Breast epithelium (tissue), 4 donors: Measurements from ENCODE around the gene ID1. TPM values are rescaled to one million over a fixed set of nuclear protein-coding genes. Genes with fewer than 3 reads are reported as not detected.
"Not testable (repeated sequence)": the region's sequence is repeated elsewhere in the genome, so short reads cannot be mapped to it uniquely, and the experiment has no call there.

ENCODE experiments used
- DNase-seq, 2 donors: peaks; one replicate each; pipeline ENCODE4 v3.0.0-alpha.2; 2019; ENCODE audit warnings: low spot score in 2 of 2
- H3K27ac ChIP-seq, 2 donors: fragments of 200-600 bp; sonication (generic) in 1 of 2; one replicate each; pipeline ENCODE4 v1.5.1; 2016 to 2019; ENCODE audit warnings: mild to moderate bottlenecking in 1 of 2
- H3K27me3 ChIP-seq, 2 donors: fragments of 200-600 bp; sonication (generic) in 1 of 2; one replicate each; pipeline versions ENCODE4 v1.5.1 to v1.6.0; 2017 to 2019; ENCODE audit warnings: control low read depth in 1 of 2, mild to moderate bottlenecking in 1 of 2
- H3K36me3 ChIP-seq: fragments of 200-600 bp; one replicate; pipeline ENCODE4 v1.5.1; 2019
- H3K4me1 ChIP-seq, 2 donors: fragments of 200-600 bp; sonication (generic); one replicate each; pipeline ENCODE4 v1.5.1; 2016 to 2019; ENCODE audit warnings: control low read depth in 1 of 2
- H3K4me3 ChIP-seq, 3 donors: fragments of 200-600 bp; sonication (generic); 1 replicate in 2 of 3; 2 replicates in 1 of 3; pipeline ENCODE4 v1.5.1; 2016 to 2019; ENCODE audit warnings: mild to moderate bottlenecking in 3 of 3, moderate library complexity in 2 of 3
- H3K9me3 ChIP-seq, 2 donors: fragments of 200-600 bp; sonication (generic) in 1 of 2; one replicate each; pipeline ENCODE4 v1.5.1; 2016 to 2019; ENCODE audit warnings: control low read depth in 1 of 2
- CTCF ChIP-seq, 3 donors: fragments of 450-650 bp; IDR thresholded peaks; one replicate each; pipeline ENCODE4 v1.5.1; 2016 to 2017; ENCODE audit warnings: antibody characterized with exemption in 3 of 3, mild to moderate bottlenecking in 3 of 3, moderate library complexity in 3 of 3
- POLR2A ChIP-seq: fragments of 450-650 bp; IDR thresholded peaks from one replicate; pipeline ENCODE4 v1.6.1; 2016; ENCODE audit warnings: antibody characterized with exemption, mild to moderate bottlenecking, moderate library complexity
- POLR2AphosphoS5 ChIP-seq, 3 donors: sonication (generic); formaldehyde crosslinking; IDR thresholded peaks; one replicate each; pipeline ENCODE4 v1.6.1; 2017; ENCODE audit warnings: antibody characterized with exemption in 3 of 3
- intact Hi-C: fragments of 100-400 bp; cut with DNase I; formaldehyde crosslinking; loops from one replicate; pipeline ENCODE4 v1.15.1; 2023; ENCODE audit warnings: low total_unique reads
- total RNA-seq, 3 donors: library from RNA; depleted of rRNA; stranded (reverse); fragments of >200 nt; gene quantifications; one replicate each; pipeline ENCODE4 v1.1.0, GENCODE V29; 2016

Gene ID1
- total RNA-seq, 3 donors from 2014 or later = 156 to 407 (median 270) TPM

- intact Hi-C loops = no loop called here
- H3K36me3 ChIP-seq = no peaks in the 10 kb centered on the region
- peak overlapping the region in 1 of 2 donors; percentile 75 for H3K27ac ChIP-seq
- TF ChIP-seq POLR2AphosphoS5 (IDR thresholded peaks at IDR 0.05) (no peak), POLR2A (no peak), CTCF (IDR thresholded peaks at IDR 0.05) (no peak)
- no peaks in the 10 kb centered on the region for H3K9me3 ChIP-seq
- no peak for DNase-seq
- H3K4me1 ChIP-seq = no peaks in the 10 kb centered on the region
- no peaks in the 10 kb centered on the region for H3K27me3 ChIP-seq
- no peak overlapping the region for H3K4me3 ChIP-seq
Observed at GRCh38 chr20:31594002-31594557, 11.0 kb upstream of the ID1 start.

GRCh38 chr20:31594558-31595379, 10.3 kb upstream of the ID1 start:
- Histone ChIP-seq H3K4me3 (no peak overlapping the region), H3K4me1 (no peaks in the 10 kb centered on the region), H3K9me3 (no peaks in the 10 kb centered on the region), H3K36me3 (no peaks in the 10 kb centered on the region), H3K27ac (peak overlapping the region; percentile 68 to 79), H3K27me3 (no peaks in the 10 kb centered on the region)
- intact Hi-C loops = no loop called here
- no peak for TF ChIP-seq POLR2A
- no peak for TF ChIP-seq CTCF (IDR thresholded peaks at IDR 0.05)
- no peak for TF ChIP-seq POLR2AphosphoS5 (IDR thresholded peaks at IDR 0.05)
- no peak for DNase-seq

DNA sequence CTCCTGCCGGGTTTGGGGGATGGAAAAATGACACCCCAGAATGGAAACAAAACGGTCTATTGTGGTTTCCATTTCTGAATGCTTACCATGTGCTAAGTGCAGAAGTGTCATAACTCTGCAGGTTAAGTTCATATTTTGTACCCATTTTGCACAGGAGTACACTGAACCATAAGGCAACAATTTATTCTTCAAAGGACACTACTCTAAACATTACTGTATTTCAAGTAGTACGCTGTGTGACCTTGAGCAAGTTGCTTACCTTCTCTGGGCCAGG, 9.8 kb upstream of the ID1 start:
- Histone ChIP-seq H3K9me3 (no peaks in the 10 kb centered on the region), H3K27me3 (no peaks in the 10 kb centered on the region), H3K27ac (peak overlapping the region; percentile 68 to 79), H3K36me3 (no peaks in the 10 kb centered on the region), H3K4me1 (no peaks in the 10 kb centered on the region), H3K4me3 (no peak overlapping the region)
- no peak for TF ChIP-seq POLR2AphosphoS5 (IDR thresholded peaks at IDR 0.05)
- TF ChIP-seq CTCF (IDR thresholded peaks at IDR 0.05) = no peak
- no peak for TF ChIP-seq POLR2A
- no peak for DNase-seq
- intact Hi-C loops = no loop called here

GRCh38 chr20:31595654-31596411, 9.3 kb upstream of the ID1 start:
- no peaks in the 10 kb centered on the region for H3K4me1 ChIP-seq
- DNase-seq = peak in 1 of 2 donors; percentile 72
- no peaks in the 10 kb centered on the region for H3K36me3 ChIP-seq
- intact Hi-C loops = no loop called here
- H3K4me3 ChIP-seq = no peak overlapping the region
- TF ChIP-seq POLR2A = no peak
- no peak for TF ChIP-seq CTCF (IDR thresholded peaks at IDR 0.05)
- TF ChIP-seq POLR2AphosphoS5 (IDR thresholded peaks at IDR 0.05) = peak in 2 of 3 donors; percentile 61 to 63
- no peaks in the 10 kb centered on the region for H3K27me3 ChIP-seq
- no peaks in the 10 kb centered on the region for H3K9me3 ChIP-seq
- H3K27ac ChIP-seq = peak overlapping the region; percentile 68 to 79

DNA sequence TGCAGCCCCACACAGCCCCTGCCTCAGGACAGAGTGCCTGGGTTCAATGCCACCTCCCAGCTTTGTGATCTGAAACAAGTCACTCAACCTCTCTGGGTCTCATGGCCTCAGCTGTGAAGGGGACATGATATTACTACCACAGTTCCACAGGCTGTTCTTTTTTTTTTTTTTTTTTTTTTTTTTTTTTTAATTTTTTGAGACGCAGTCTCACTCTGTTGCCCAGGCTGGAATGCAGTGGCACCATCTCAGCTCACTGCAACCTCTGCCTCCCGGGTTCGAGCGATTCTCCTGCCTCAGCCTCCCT, 8.7 kb upstream of the ID1 start:
- H3K27ac ChIP-seq = peak overlapping the region; percentile 68 to 79
- H3K9me3 ChIP-seq, H3K27me3 ChIP-seq, DNase-seq, intact Hi-C loops, H3K36me3 ChIP-seq, H3K4me1 ChIP-seq, H3K4me3 ChIP-seq: not testable (repeated sequence)
